HFFc6 (cell line): ENCODE measurements around the gene AP4S1. TPM values are rescaled to one million over a fixed set of nuclear protein-coding genes. Genes with fewer than 3 reads are reported as not detected.
"Not testable (repeated sequence)": the region's sequence is repeated elsewhere in the genome, so short reads cannot be mapped to it uniquely, and the experiment has no call there.

Source experiments
- DNase-seq: peaks from one replicate; pipeline ENCODE4 v3.0.0-alpha.2; 2018
- H3K27ac Mint-ChIP-seq: 2 replicates; pipeline ENCODE4 v1.8.0; 2020; ENCODE audit warnings: mild to moderate bottlenecking, mixed read lengths
- H3K27me3 Mint-ChIP-seq: 2 replicates; pipeline ENCODE4 v1.8.0; 2021; ENCODE audit warnings: mild to moderate bottlenecking, moderate library complexity, mixed read lengths; ENCODE audit not compliant: insufficient read depth
- H3K36me3 Mint-ChIP-seq: 2 replicates; pipeline ENCODE4 v1.8.0; 2021; ENCODE audit warnings: low read depth, mixed read lengths
- H3K4me1 Mint-ChIP-seq: 2 replicates; pipeline ENCODE4 v1.8.0; 2020; ENCODE audit warnings: low read depth, mixed read lengths
- H3K4me3 Mint-ChIP-seq: 2 replicates; pipeline ENCODE4 v1.8.0; 2020; ENCODE audit warnings: mild to moderate bottlenecking, moderate library complexity, mixed read lengths
- H3K9me3 Mint-ChIP-seq: 2 replicates; pipeline ENCODE4 v1.8.0; 2020; ENCODE audit warnings: mild to moderate bottlenecking, mixed read lengths
- CTCF ChIP-seq: fragments of 200-600 bp; sonication (generic); IDR thresholded peaks from 2 replicates; pipeline ENCODE4 v1.5.0; 2021; ENCODE audit warnings: antibody characterized with exemption, mild to moderate bottlenecking
- total RNA-seq, 6 experiments: library from RNA; stranded (reverse); fragmentation: NEBNext Ultra II Directional; extraction: Animal tissue kit (Norgen Biotek cat#: 25700); gene quantifications; 2 replicates in 1 of 6; 3 replicates in 5 of 6; pipeline ENCODE4 v1.2.3, GENCODE V29; 2021

The AP4S1 gene
- total RNA-seq, 6 experiments from 2014 or later: 6.5 to 10.0 (median 7.5) TPM

- H3K36me3 Mint-ChIP-seq: no peaks in the 10 kb centered on the region
- no peaks in the 10 kb centered on the region for H3K9me3 Mint-ChIP-seq
- peak; percentile 42 for DNase-seq
- H3K4me1 Mint-ChIP-seq: peaks cover 20% of the 10 kb centered on the region
- TF ChIP-seq CTCF: no peak
- no peak overlapping the region; the same call in 1 of the 2 replicates for H3K27ac Mint-ChIP-seq
- no peak overlapping the region for H3K4me3 Mint-ChIP-seq
- H3K27me3 Mint-ChIP-seq: no peaks in the 10 kb centered on the region; the same call in 1 of the 2 replicates
These were observed 33.9 kb downstream of the AP4S1 start for GRCh38 chr14:31059152-31059924.

- no peaks in the 10 kb centered on the region; the same call in 1 of the 2 replicates for H3K27me3 Mint-ChIP-seq
- no peaks in the 10 kb centered on the region for H3K9me3 Mint-ChIP-seq
- TF ChIP-seq CTCF: no peak
- no peak overlapping the region for H3K27ac Mint-ChIP-seq
- H3K36me3 Mint-ChIP-seq: no peaks in the 10 kb centered on the region
- no peak overlapping the region for H3K4me3 Mint-ChIP-seq
- peaks cover 20% of the 10 kb centered on the region for H3K4me1 Mint-ChIP-seq
- DNase-seq: no peak
These were observed 34.9 kb downstream of the AP4S1 start for GRCh38 chr14:31060253-31060875.

- H3K27me3 Mint-ChIP-seq, DNase-seq, H3K9me3 Mint-ChIP-seq, H3K27ac Mint-ChIP-seq, H3K36me3 Mint-ChIP-seq, H3K4me3 Mint-ChIP-seq: not testable (repeated sequence)
- H3K4me1 Mint-ChIP-seq: peaks cover 15% of the 10 kb centered on the region
These were observed 37.5 kb downstream of the AP4S1 start for GRCh38 chr14:31062908-31063307.

- Mint-ChIP-seq H3K27me3 (no peaks in the 10 kb centered on the region; the same call in 1 of the 2 replicates), H3K36me3 (peaks cover 5% of the 10 kb centered on the region), H3K9me3 (no peaks in the 10 kb centered on the region), H3K27ac (no peak overlapping the region), H3K4me1 (peaks cover 20% of the 10 kb centered on the region), H3K4me3 (no peak overlapping the region)
- TF ChIP-seq CTCF: no peak
- DNase-seq: no peak
These were observed 42.8 kb downstream of the AP4S1 start for GRCh38 chr14:31068235-31068634.

GRCh38 chr14:31069343-31069742, 43.9 kb downstream of the AP4S1 start:
- H3K36me3 Mint-ChIP-seq: peaks cover 5% of the 10 kb centered on the region
- H3K9me3 Mint-ChIP-seq: no peaks in the 10 kb centered on the region
- H3K27ac Mint-ChIP-seq: no peak overlapping the region
- H3K4me1 Mint-ChIP-seq: peaks cover 20% of the 10 kb centered on the region
- TF ChIP-seq CTCF: no peak
- no peak overlapping the region for H3K4me3 Mint-ChIP-seq
- H3K27me3 Mint-ChIP-seq: no peaks in the 10 kb centered on the region; the same call in 1 of the 2 replicates
- no peak for DNase-seq

- H3K27ac Mint-ChIP-seq: peak overlapping the region; percentile 87
- peak overlapping the region; percentile 54; the same call in 1 of the 2 replicates for H3K4me3 Mint-ChIP-seq
- H3K9me3 Mint-ChIP-seq: no peaks in the 10 kb centered on the region
- H3K36me3 Mint-ChIP-seq: peaks cover 12% of the 10 kb centered on the region
- peak; percentile 91 for DNase-seq
- no peak for TF ChIP-seq CTCF
- H3K4me1 Mint-ChIP-seq: peaks cover 20% of the 10 kb centered on the region
- no peaks in the 10 kb centered on the region; the same call in 1 of the 2 replicates for H3K27me3 Mint-ChIP-seq
These were observed 45.0 kb downstream of the AP4S1 start for GRCh38 chr14:31070431-31070830.
